C4-2B (cell line): ENCODE data around the gene TECTA.

Experiments
- CTCF ChIP-seq: fragments of 450-650 bp; conservative IDR thresholded peaks from 2 replicates; pipeline ENCODE4 v1.5.1; 2017; ENCODE audit warnings: mild to moderate bottlenecking
- ZFX ChIP-seq: fragments of 450-650 bp; IDR thresholded peaks from 2 replicates; pipeline ENCODE4 v1.6.1; 2017

GRCh38 chr11:121231576-121232278, 130.7 kb downstream of the TECTA start:
- TF ChIP-seq CTCF, result no peak
- no peak for TF ChIP-seq ZFX
